HepG2 (cell line): ENCODE results near the gene PTPRM.

ENCODE experiments used
- CTCF ChIP-seq: sonication (generic); formaldehyde crosslinking; IDR thresholded peaks from 2 replicates; pipeline ENCODE4 v1.5.0; 2020; ENCODE audit warnings: mild to moderate bottlenecking, missing genetic modification reagents, moderate library complexity
- HOXA9 ChIP-seq: sonication (generic); formaldehyde crosslinking; IDR thresholded peaks from 2 replicates; pipeline ENCODE4 v1.8.1; 2022; ENCODE audit warnings: missing genetic modification reagents, mild to moderate bottlenecking, moderate library complexity, borderline replicate concordance
- RELA ChIP-seq: sonication (generic); formaldehyde crosslinking; IDR thresholded peaks from 2 replicates; pipeline ENCODE4 v1.4.0; 2020; ENCODE audit warnings: missing genetic modification reagents
- SOX6 ChIP-seq, 2 experiments: fragments of 450-650 bp in 1 of 2; sonication (generic) in 1 of 2; formaldehyde crosslinking in 1 of 2; IDR thresholded peaks; 2 replicates each; pipeline versions ENCODE4 v1.4.0 to v1.6.1; 2017 to 2020; ENCODE audit warnings: antibody characterized with exemption in 1 of 2, mild to moderate bottlenecking in 1 of 2, missing genetic modification reagents in 1 of 2
- ZBTB1 ChIP-seq: sonication (generic); formaldehyde crosslinking; IDR thresholded peaks from 2 replicates; pipeline ENCODE4 v1.4.0; 2020; ENCODE audit warnings: missing genetic modification reagents, borderline replicate concordance
- ZBTB38 ChIP-seq: sonication (generic); formaldehyde crosslinking; IDR thresholded peaks from 2 replicates; pipeline ENCODE4 v1.5.1; 2020; ENCODE audit warnings: mild to moderate bottlenecking, missing genetic modification reagents
- ZNF17 ChIP-seq: sonication (generic); formaldehyde crosslinking; IDR thresholded peaks from 2 replicates; pipeline ENCODE4 v1.5.0; 2020; ENCODE audit warnings: mild to moderate bottlenecking, missing genetic modification reagents
- ZNF225 ChIP-seq: sonication (generic); formaldehyde crosslinking; IDR thresholded peaks from 2 replicates; pipeline ENCODE4 v1.4.0; 2020; ENCODE audit warnings: mild to moderate bottlenecking, missing genetic modification reagents
- ZNF460 ChIP-seq: sonication (generic); formaldehyde crosslinking; IDR thresholded peaks from 2 replicates; pipeline ENCODE4 v1.5.1; 2020; ENCODE audit warnings: missing genetic modification reagents, mild to moderate bottlenecking, borderline replicate concordance
- TF ChIP-seq, protein P1 (sequence below): IDR thresholded peaks from 2 replicates; pipeline ENCODE4 v1.6.1; 2016; ENCODE audit warnings: low read depth, control low read depth
- TF ChIP-seq, protein P2 (sequence below): sonication (generic); formaldehyde crosslinking; IDR thresholded peaks from 2 replicates; pipeline ENCODE4 v1.5.0; 2020; ENCODE audit warnings: missing genetic modification reagents, mild to moderate bottlenecking, borderline replicate concordance
- TF ChIP-seq, protein P3 (sequence below): IDR thresholded peaks from 2 replicates; pipeline ENCODE4 v1.6.1; 2016; ENCODE audit warnings: low read depth

- TF ChIP-seq ZNF17 (CRISPR knock-in tag) (no peak), ZNF225 (no peak), ZBTB38 (no peak), SOX6 (IDR thresholded peaks at IDR 0.05) (no peak), SOX6 (CRISPR knock-in tag; IDR thresholded peaks at IDR 0.05) (no peak), CTCF (CRISPR knock-in tag) (no peak), HOXA9 (CRISPR knock-in tag) (no peak), RELA (no peak), ZBTB1 (CRISPR knock-in tag) (no peak), ZNF460 (no peak)
- TF ChIP-seq, protein P1, sequence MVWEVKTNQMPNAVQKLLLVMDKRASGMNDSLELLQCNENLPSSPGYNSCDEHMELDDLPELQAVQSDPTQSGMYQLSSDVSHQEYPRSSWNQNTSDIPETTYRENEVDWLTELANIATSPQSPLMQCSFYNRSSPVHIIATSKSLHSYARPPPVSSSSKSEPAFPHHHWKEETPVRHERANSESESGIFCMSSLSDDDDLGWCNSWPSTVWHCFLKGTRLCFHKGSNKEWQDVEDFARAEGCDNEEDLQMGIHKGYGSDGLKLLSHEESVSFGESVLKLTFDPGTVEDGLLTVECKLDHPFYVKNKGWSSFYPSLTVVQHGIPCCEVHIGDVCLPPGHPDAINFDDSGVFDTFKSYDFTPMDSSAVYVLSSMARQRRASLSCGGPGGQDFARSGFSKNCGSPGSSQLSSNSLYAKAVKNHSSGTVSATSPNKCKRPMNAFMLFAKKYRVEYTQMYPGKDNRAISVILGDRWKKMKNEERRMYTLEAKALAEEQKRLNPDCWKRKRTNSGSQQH = no peak
- TF ChIP-seq, protein P2, sequence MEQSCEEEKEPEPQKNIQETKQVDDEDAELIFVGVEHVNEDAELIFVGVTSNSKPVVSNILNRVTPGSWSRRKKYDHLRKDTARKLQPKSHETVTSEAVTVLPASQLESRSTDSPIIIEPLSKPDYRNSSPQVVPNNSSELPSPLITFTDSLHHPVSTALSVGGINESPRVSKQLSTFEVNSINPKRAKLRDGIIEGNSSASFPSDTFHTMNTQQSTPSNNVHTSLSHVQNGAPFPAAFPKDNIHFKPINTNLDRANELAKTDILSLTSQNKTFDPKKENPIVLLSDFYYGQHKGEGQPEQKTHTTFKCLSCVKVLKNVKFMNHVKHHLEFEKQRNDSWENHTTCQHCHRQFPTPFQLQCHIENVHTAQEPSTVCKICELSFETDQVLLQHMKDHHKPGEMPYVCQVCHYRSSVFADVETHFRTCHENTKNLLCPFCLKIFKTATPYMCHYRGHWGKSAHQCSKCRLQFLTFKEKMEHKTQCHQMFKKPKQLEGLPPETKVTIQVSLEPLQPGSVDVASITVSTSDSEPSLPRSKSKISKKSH (CRISPR knock-in tag) = no peak
- TF ChIP-seq, protein P3, sequence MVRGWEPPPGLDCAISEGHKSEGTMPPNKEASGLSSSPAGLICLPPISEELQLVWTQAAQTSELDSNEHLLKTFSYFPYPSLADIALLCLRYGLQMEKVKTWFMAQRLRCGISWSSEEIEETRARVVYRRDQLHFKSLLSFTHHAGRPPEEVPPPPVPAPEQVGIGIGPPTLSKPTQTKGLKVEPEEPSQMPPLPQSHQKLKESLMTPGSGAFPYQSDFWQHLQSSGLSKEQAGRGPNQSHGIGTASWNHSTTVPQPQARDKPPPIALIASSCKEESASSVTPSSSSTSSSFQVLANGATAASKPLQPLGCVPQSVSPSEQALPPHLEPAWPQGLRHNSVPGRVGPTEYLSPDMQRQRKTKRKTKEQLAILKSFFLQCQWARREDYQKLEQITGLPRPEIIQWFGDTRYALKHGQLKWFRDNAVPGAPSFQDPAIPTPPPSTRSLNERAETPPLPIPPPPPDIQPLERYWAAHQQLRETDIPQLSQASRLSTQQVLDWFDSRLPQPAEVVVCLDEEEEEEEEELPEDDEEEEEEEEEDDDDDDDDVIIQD = no peak
Measured at GRCh38 chr18:8366656-8367055, 799.5 kb downstream of the PTPRM start.
